H9 (cell line): ENCODE results near the gene ATP1A4. TPM values are rescaled to one million over a fixed set of nuclear protein-coding genes. Genes with fewer than 3 reads are reported as not detected.

ENCODE experiments used
- DNase-seq: peaks from one replicate; pipeline ENCODE4 v3.0.0-alpha.2; 2017
- H2AFZ ChIP-seq: one replicate; pipeline ENCODE4 v1.6.1; 2013; ENCODE audit warnings: mild to moderate bottlenecking, low read length, control low read depth, moderate library complexity
- H2AK5ac ChIP-seq: 2 replicates; pipeline ENCODE4 v1.6.1; 2013; ENCODE audit warnings: low read length, control low read depth, mixed read lengths; ENCODE audit not compliant: insufficient read length
- H2BK120ac ChIP-seq: one replicate; pipeline ENCODE4 v1.6.1; 2013; ENCODE audit warnings: low read depth, mild to moderate bottlenecking, low read length, control low read depth, inconsistent platforms; ENCODE audit not compliant: poor library complexity, severe bottlenecking
- H2BK12ac ChIP-seq: 2 replicates; pipeline ENCODE4 v1.6.1; 2013; ENCODE audit warnings: low read length, control low read depth, mixed read lengths, low read depth; ENCODE audit not compliant: insufficient read length
- H2BK15ac ChIP-seq: 2 replicates; pipeline ENCODE4 v1.6.1; 2013; ENCODE audit warnings: low read depth, low read length, control low read depth
- H2BK20ac ChIP-seq: one replicate; pipeline ENCODE4 v1.6.1; 2013; ENCODE audit warnings: low read depth, mild to moderate bottlenecking, low read length, control low read depth, inconsistent platforms; ENCODE audit not compliant: poor library complexity, severe bottlenecking
- H2BK5ac ChIP-seq: 2 replicates; pipeline ENCODE4 v1.6.1; 2013; ENCODE audit warnings: low read length, control low read depth, mixed read lengths; ENCODE audit not compliant: insufficient read length
- H3K14ac ChIP-seq: 2 replicates; pipeline ENCODE4 v1.6.1; 2013; ENCODE audit warnings: low read length, control low read depth; ENCODE audit not compliant: insufficient read depth
- H3K18ac ChIP-seq: 2 replicates; pipeline ENCODE4 v1.6.1; 2013; ENCODE audit warnings: low read depth, mild to moderate bottlenecking, mixed read lengths, low read length, control low read depth; ENCODE audit not compliant: insufficient read length
- H3K23ac ChIP-seq: 2 replicates; pipeline ENCODE4 v1.6.1; 2013; ENCODE audit warnings: low read length, control low read depth, mixed read lengths, low read depth; ENCODE audit not compliant: insufficient read length
- H3K23me2 ChIP-seq: 2 replicates; pipeline ENCODE4 v1.6.1; 2013; ENCODE audit warnings: low read depth, mild to moderate bottlenecking, mixed read lengths, low read length, control low read depth; ENCODE audit not compliant: insufficient read length, poor library complexity, severe bottlenecking
- H3K27ac ChIP-seq: 2 replicates; pipeline ENCODE4 v1.5.1; 2013; ENCODE audit warnings: low read length, control low read depth, mixed read lengths, low read depth; ENCODE audit not compliant: insufficient read length
- H3K27me3 ChIP-seq: 2 replicates; pipeline ENCODE4 v1.6.1; 2013; ENCODE audit warnings: low read length, control low read depth, inconsistent platforms; ENCODE audit not compliant: insufficient read depth
- H3K4ac ChIP-seq: 2 replicates; pipeline ENCODE4 v1.6.1; 2013; ENCODE audit warnings: low read depth, mild to moderate bottlenecking, control low read depth, inconsistent platforms, low read length, moderate library complexity
- H3K4me1 ChIP-seq: 2 replicates; pipeline ENCODE4 v1.6.1; 2013; ENCODE audit warnings: low read length, control low read depth, inconsistent platforms; ENCODE audit not compliant: insufficient read depth
- H3K4me2 ChIP-seq: 2 replicates; pipeline ENCODE4 v1.6.1; 2013; ENCODE audit warnings: low read length, control low read depth, mixed read lengths; ENCODE audit not compliant: insufficient read length, insufficient read depth
- H3K56ac ChIP-seq: 2 replicates; pipeline ENCODE4 v1.6.1; 2013; ENCODE audit warnings: low read depth, mild to moderate bottlenecking, mixed read lengths, low read length, control low read depth; ENCODE audit not compliant: insufficient read length
- H3K79me1 ChIP-seq: 2 replicates; pipeline ENCODE4 v1.6.1; 2013; ENCODE audit warnings: low read depth, mild to moderate bottlenecking, moderate library complexity, low read length, control low read depth, inconsistent platforms; ENCODE audit not compliant: insufficient read depth, poor library complexity, severe bottlenecking
- H3K79me2 ChIP-seq: 2 replicates; pipeline ENCODE4 v1.6.1; 2013; ENCODE audit warnings: low read length, control low read depth, inconsistent platforms; ENCODE audit not compliant: insufficient read depth
- H3K9ac ChIP-seq: 2 replicates; pipeline ENCODE4 v1.6.1; 2013; ENCODE audit warnings: low read length, control low read depth, mixed read lengths; ENCODE audit not compliant: insufficient read length; ENCODE audit errors: extremely low read depth
- H3K9me3 ChIP-seq: one replicate; pipeline ENCODE4 v1.6.1; 2013; ENCODE audit warnings: low read depth, low read length, inconsistent platforms; ENCODE audit not compliant: control insufficient read depth
- H3T11ph ChIP-seq: one replicate; pipeline ENCODE4 v1.6.1; 2013; ENCODE audit warnings: mild to moderate bottlenecking, low read length, control low read depth, inconsistent platforms
- H4K20me1 ChIP-seq: one replicate; pipeline ENCODE4 v1.6.1; 2013; ENCODE audit not compliant: control insufficient read depth, insufficient read length, insufficient read depth
- H4K5ac ChIP-seq: 2 replicates; pipeline ENCODE4 v1.6.1; 2013; ENCODE audit warnings: low read depth, mild to moderate bottlenecking, mixed read lengths, low read length, control low read depth; ENCODE audit not compliant: insufficient read length
- H4K8ac ChIP-seq: replicated peaks from 2 replicates; pipeline ENCODE4 v1.6.1; 2013; ENCODE audit warnings: low read length, control low read depth, mixed read lengths, low read depth; ENCODE audit not compliant: insufficient read length
- H4K91ac ChIP-seq: 2 replicates; pipeline ENCODE4 v1.6.1; 2013; ENCODE audit warnings: low read depth, mild to moderate bottlenecking, moderate library complexity, mixed read lengths, low read length, control low read depth; ENCODE audit not compliant: insufficient read length
- H3K27ac Mint-ChIP-seq, 3 experiments: 2 replicates in 2 of 3; 3 replicates in 1 of 3; pipeline ENCODE4 v1.8.0; 2020 to 2021; ENCODE audit warnings: mixed read lengths in 3 of 3, mild to moderate bottlenecking in 1 of 3, moderate library complexity in 1 of 3
- H3K27me3 Mint-ChIP-seq: 2 replicates; pipeline ENCODE4 v1.8.0; 2021; ENCODE audit warnings: low read depth, mild to moderate bottlenecking, moderate library complexity, mixed read lengths
- H3K36me3 Mint-ChIP-seq, 3 experiments: 2 replicates in 2 of 3; 3 replicates in 1 of 3; pipeline ENCODE4 v1.8.0; 2020 to 2021; ENCODE audit warnings: low read depth in 3 of 3, mixed read lengths in 3 of 3; ENCODE audit not compliant: insufficient read depth in 1 of 3
- H3K4me1 Mint-ChIP-seq, 2 experiments: 2 replicates each; pipeline ENCODE4 v1.8.0; 2020; ENCODE audit warnings: mixed read lengths in 2 of 2
- H3K4me3 Mint-ChIP-seq, 2 experiments: 2 replicates in 1 of 2; 3 replicates in 1 of 2; pipeline ENCODE4 v1.8.0; 2020 to 2021; ENCODE audit warnings: mild to moderate bottlenecking in 2 of 2, mixed read lengths in 2 of 2, moderate library complexity in 1 of 2
- H3K9me3 Mint-ChIP-seq, 2 experiments: 2 replicates in 1 of 2; 3 replicates in 1 of 2; pipeline ENCODE4 v1.8.0; 2020; ENCODE audit warnings: mild to moderate bottlenecking in 2 of 2, mixed read lengths in 2 of 2, moderate library complexity in 1 of 2
- WGBS: extraction: QIAGEN DNeasy Blood & Tissue Kit; methylation state at CpG from one replicate; pipeline ENCODE4 v1.1.7; 2013; ENCODE audit warnings: missing lambda C conversion rate, low lambda C conversion rate, mixed read lengths; ENCODE audit not compliant: insufficient read length; ENCODE audit errors: extremely low coverage; 5-methylcytosine and 5-hydroxymethylcytosine counted together
- total RNA-seq: library from RNA; stranded (reverse); gene quantifications from 2 replicates; pipeline ENCODE4 v1.2.1, GENCODE V29; 2021
- TF ChIP-seq, protein P1 (sequence below): fragments of 200-600 bp; sonication (generic); conservative IDR thresholded peaks from 3 replicates; pipeline ENCODE4 v1.8.0; 2021; ENCODE audit warnings: antibody characterized with exemption, mild to moderate bottlenecking

Gene ATP1A4
- total RNA-seq, 1 experiment from 2014 or later, result 0.20 TPM

DNA sequence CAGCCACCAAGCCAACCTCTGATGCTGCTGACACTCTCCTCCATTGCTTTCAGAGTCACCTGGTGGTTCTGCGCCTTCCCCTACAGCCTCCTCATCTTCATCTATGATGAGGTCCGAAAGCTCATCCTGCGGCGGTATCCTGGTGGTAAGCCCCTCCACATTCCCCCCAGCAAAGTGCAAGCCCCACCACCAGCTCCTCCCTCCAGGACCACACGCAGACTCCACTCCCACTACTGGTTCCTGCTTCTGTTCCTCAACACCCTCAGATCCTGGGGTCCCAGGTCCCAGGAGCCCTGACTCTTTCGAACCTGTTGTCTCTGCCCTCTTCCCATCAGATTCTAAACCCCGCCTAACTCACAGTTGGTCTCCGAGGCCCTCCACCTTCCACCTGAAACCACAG is 11.6 kb upstream of the ATP1A4 start:
- Histone ChIP-seq H2AK5ac (no peak overlapping the region), H2AFZ (no peak overlapping the region), H3K56ac (no peak overlapping the region), H4K20me1 (no peaks in the 10 kb centered on the region), H3K9me3 (no peaks in the 10 kb centered on the region), H4K91ac (no peak overlapping the region), H3K27ac (no peak overlapping the region), H2BK15ac (no peak overlapping the region), H3K27me3 (no peaks in the 10 kb centered on the region), H3K79me1 (no peaks in the 10 kb centered on the region), H3K18ac (no peak overlapping the region), H2BK5ac (no peak overlapping the region), H3K23ac (no peak overlapping the region), H3K4ac (no peak overlapping the region), H4K5ac (no peak overlapping the region), H2BK20ac (no peak overlapping the region), H3K14ac (no peak overlapping the region), H3K4me2 (no peak overlapping the region), H3K79me2 (no peaks in the 10 kb centered on the region), H3K9ac (no peak overlapping the region), H3T11ph (no peak overlapping the region), H4K8ac (no peak overlapping the region), H2BK120ac (no peak overlapping the region), H2BK12ac (no peak overlapping the region), H3K4me1 (no peaks in the 10 kb centered on the region), H3K23me2 (no peaks in the 10 kb centered on the region)
- Mint-ChIP-seq H3K4me3 (no peak overlapping the region), H3K9me3 (no peaks in the 10 kb centered on the region), H3K27ac (peak overlapping the region in 1 of 3 experiments; percentile 70; a peak in 1 of 7 replicates), H3K27me3 (peaks cover 3% of the 10 kb centered on the region), H3K4me1 (peaks cover 3 to 5% of the 10 kb centered on the region in 2 experiments), H3K36me3 (peaks cover 0 to 59% (median 58%) of the 10 kb centered on the region in 3 experiments; a peak in 6 of 7 replicates)
- TF ChIP-seq, protein P1, sequence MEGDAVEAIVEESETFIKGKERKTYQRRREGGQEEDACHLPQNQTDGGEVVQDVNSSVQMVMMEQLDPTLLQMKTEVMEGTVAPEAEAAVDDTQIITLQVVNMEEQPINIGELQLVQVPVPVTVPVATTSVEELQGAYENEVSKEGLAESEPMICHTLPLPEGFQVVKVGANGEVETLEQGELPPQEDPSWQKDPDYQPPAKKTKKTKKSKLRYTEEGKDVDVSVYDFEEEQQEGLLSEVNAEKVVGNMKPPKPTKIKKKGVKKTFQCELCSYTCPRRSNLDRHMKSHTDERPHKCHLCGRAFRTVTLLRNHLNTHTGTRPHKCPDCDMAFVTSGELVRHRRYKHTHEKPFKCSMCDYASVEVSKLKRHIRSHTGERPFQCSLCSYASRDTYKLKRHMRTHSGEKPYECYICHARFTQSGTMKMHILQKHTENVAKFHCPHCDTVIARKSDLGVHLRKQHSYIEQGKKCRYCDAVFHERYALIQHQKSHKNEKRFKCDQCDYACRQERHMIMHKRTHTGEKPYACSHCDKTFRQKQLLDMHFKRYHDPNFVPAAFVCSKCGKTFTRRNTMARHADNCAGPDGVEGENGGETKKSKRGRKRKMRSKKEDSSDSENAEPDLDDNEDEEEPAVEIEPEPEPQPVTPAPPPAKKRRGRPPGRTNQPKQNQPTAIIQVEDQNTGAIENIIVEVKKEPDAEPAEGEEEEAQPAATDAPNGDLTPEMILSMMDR, result no peak
- no CpG with 5 or more reads among the region's 8 CpGs for WGBS
- no peak for DNase-seq
